Urothelium cell line (cell line): Measurements from ENCODE around the gene RIPK4.
"Not testable (repeated sequence)": the region's sequence is repeated elsewhere in the genome, so short reads cannot be mapped to it uniquely, and the experiment has no call there.

Source experiments
- DNase-seq: peaks from one replicate; pipeline ENCODE4 v3.0.0; 2011; ENCODE audit warnings: low spot score, mixed read lengths
- FAIRE-seq: peaks from 2 replicates; lab custom pipeline; 2011; peaks lifted over from hg19 to GRCh38; lab: Jason Lieb, UNC

The RIPK4 gene

GRCh38 chr21:41701749-41702148 lies 65.1 kb downstream of the RIPK4 start:
- FAIRE-seq (no peak), DNase-seq (no peak)

GRCh38 chr21:41699311-41699710 lies 67.5 kb downstream of the RIPK4 start:
- no peak for DNase-seq
- FAIRE-seq, result no peak

- DNase-seq (no peak), FAIRE-seq (no peak)
Observed at GRCh38 chr21:41698071-41698470, 68.8 kb downstream of the RIPK4 start.

GRCh38 chr21:41695513-41695912 lies 71.3 kb downstream of the RIPK4 start:
- FAIRE-seq (no peak), DNase-seq (no peak)

GRCh38 chr21:41694042-41694441 lies 72.8 kb downstream of the RIPK4 start:
- not testable (repeated sequence) for DNase-seq, FAIRE-seq

GRCh38 chr21:41692185-41692565 lies 74.7 kb downstream of the RIPK4 start:
- FAIRE-seq (no peak), DNase-seq (no peak)

GRCh38 chr21:41691205-41692184 lies 75.4 kb downstream of the RIPK4 start:
- DNase-seq, result no peak
- no peak for FAIRE-seq
